Naive thymus-derived CD4-positive, alpha-beta T cell (primary cell): ENCODE results near the gene ELMO3. TPM values are rescaled to one million over a fixed set of nuclear protein-coding genes. Genes with fewer than 3 reads are reported as not detected.

Experiments used
- ATAC-seq: fragments of 150-1000 bp; cut with Tn5 transposase; 2 replicates; pipeline ENCODE4 v1.10.0; 2021; ENCODE audit warnings: mild to moderate bottlenecking, moderate library complexity
- CTCF ChIA-PET: fragments of 350-600 bp; sonication (Branson Sonifier 250); formaldehyde crosslinking; loops from one replicate; lab custom pipeline; 2021; ENCODE audit warnings: antibody characterized with exemption; lab: Charles Lee
- POLR2A ChIA-PET: fragments of 350-600 bp; sonication (Branson Sonifier 250); formaldehyde crosslinking; loops from one replicate; lab custom pipeline; 2021; ENCODE audit warnings: antibody characterized with exemption, inconsistent platforms; lab: Charles Lee
- DNase-seq, 9 donors: peaks; one replicate each; pipeline versions ENCODE4 v3.0.0 to v3.0.0-alpha.2; 2020 to 2022; ENCODE audit warnings: mixed read lengths in 1 of 9
- H3K27ac ChIP-seq: one replicate; pipeline ENCODE4 v1.7.0; 2013; ENCODE audit warnings: mild to moderate bottlenecking, low read depth, low read length, moderate library complexity
- H3K27me3 ChIP-seq, 2 donors: one replicate each; pipeline ENCODE4 v1.7.0; 2013; ENCODE audit warnings: low read length in 2 of 2, mild to moderate bottlenecking in 2 of 2, moderate library complexity in 2 of 2; ENCODE audit not compliant: control insufficient read depth in 2 of 2, insufficient read depth in 2 of 2
- H3K36me3 ChIP-seq, 3 experiments: 1 replicate in 2 of 3; 2 replicates in 1 of 3; pipeline ENCODE4 v1.7.0; 2013; ENCODE audit warnings: low read length in 3 of 3, mild to moderate bottlenecking in 3 of 3, moderate library complexity in 1 of 3; ENCODE audit not compliant: insufficient read depth in 3 of 3, control insufficient read depth in 2 of 3
- H3K4me1 ChIP-seq, 2 donors: one replicate each; pipeline ENCODE4 v1.7.0; 2013; ENCODE audit warnings: low read length in 2 of 2, mild to moderate bottlenecking in 2 of 2, moderate library complexity in 1 of 2; ENCODE audit not compliant: control insufficient read depth in 2 of 2, insufficient read depth in 2 of 2
- H3K4me3 ChIP-seq: 2 replicates; pipeline ENCODE4 v1.7.0; 2013; ENCODE audit warnings: mild to moderate bottlenecking, low read length
- H3K9me3 ChIP-seq, 3 experiments: 1 replicate in 2 of 3; 2 replicates in 1 of 3; pipeline ENCODE4 v1.7.0; 2013; ENCODE audit warnings: low read length in 3 of 3; ENCODE audit not compliant: control insufficient read depth in 2 of 3
- H3K27ac Mint-ChIP-seq, 9 donors: one replicate each; pipeline ENCODE4 v1.8.0; 2020 to 2022; ENCODE audit warnings: mixed read lengths in 9 of 9, mild to moderate bottlenecking in 8 of 9, moderate library complexity in 5 of 9, inconsistent platforms in 2 of 9
- H3K27me3 Mint-ChIP-seq, 5 donors: one replicate each; pipeline ENCODE4 v1.8.0; 2021 to 2022; ENCODE audit warnings: mixed read lengths in 5 of 5, mild to moderate bottlenecking in 1 of 5
- H3K36me3 Mint-ChIP-seq, 5 donors: one replicate each; pipeline ENCODE4 v1.8.0; 2020 to 2022; ENCODE audit warnings: mixed read lengths in 5 of 5, mild to moderate bottlenecking in 3 of 5, inconsistent platforms in 1 of 5
- H3K4me1 Mint-ChIP-seq, 7 donors: one replicate each; pipeline ENCODE4 v1.8.0; 2020 to 2022; ENCODE audit warnings: mixed read lengths in 7 of 7, mild to moderate bottlenecking in 3 of 7, inconsistent platforms in 1 of 7
- H3K4me3 Mint-ChIP-seq, 10 donors: one replicate each; pipeline ENCODE4 v1.8.0; 2020 to 2022; ENCODE audit warnings: mild to moderate bottlenecking in 10 of 10, mixed read lengths in 10 of 10, moderate library complexity in 6 of 10, inconsistent platforms in 2 of 10
- H3K9me3 Mint-ChIP-seq, 11 donors: one replicate each; pipeline ENCODE4 v1.8.0; 2020 to 2022; ENCODE audit warnings: mixed read lengths in 11 of 11, mild to moderate bottlenecking in 4 of 11, inconsistent platforms in 1 of 11, moderate library complexity in 1 of 11
- intact Hi-C, 2 donors: fragments of 100-400 bp; cut with micrococcal nuclease; formaldehyde crosslinking; loops; one replicate each; pipeline ENCODE4 v1.15.1; 2023
- polyA plus RNA-seq, 2 donors: library from polyadenylated mRNA; unstranded; fragments of 300-500 nt; fragmentation: Illumina TruSeq; gene quantifications; one replicate each; pipeline ENCODE4 v1.2.3, GENCODE V29; 2021
- total RNA-seq, 6 experiments: library from RNA in 5 of 6; stranded (reverse) in 5 of 6; gene quantifications; 1 replicate in 5 of 6; 2 replicates in 1 of 6; pipeline ENCODE4 v1.2.3 and lab custom pipeline; 2021 to 2026

Gene ELMO3
- total and polyA plus RNA-seq, 7 experiments from 2014 or later: 0.07 to 9.1 (median 5.6) TPM; not detected in 1

DNA sequence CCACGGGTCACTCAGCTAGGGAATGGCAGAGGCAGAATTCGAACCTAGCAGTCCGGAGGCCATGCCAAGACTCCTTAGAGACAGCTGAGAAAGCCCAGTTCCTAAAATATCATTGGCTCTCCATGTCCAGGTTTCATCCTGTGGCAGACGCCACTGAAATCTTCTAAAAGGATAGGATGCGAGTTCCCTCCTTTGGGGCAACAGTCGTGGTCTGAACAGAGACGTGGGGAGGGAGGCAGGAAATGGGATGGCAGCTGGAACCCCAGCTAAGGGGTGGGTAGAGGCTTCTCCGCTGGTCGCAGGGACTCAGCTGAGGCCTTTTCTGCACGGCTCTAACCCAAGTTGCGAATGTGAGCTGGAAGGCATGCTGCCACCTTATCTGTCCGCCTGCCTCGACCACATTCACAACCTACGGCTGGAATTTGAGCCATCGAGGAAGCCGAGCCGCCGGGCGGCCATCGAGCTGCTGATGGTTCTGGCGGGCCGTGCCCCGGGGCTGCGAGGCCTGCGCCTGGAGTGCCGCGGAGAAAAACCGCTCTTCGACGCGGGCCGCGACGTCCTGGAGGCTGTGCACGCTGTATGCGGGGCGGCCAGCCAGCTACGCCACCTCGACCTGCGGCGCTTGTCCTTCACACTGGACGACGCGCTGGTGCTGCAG, 36.3 kb upstream of the ELMO3 start:
- Histone ChIP-seq H3K27ac (no peak overlapping the region), H3K27me3 (peaks cover 9 to 30% of the 10 kb centered on the region in 2 donors), H3K4me1 (peaks cover 29 to 59% of the 10 kb centered on the region in 2 donors), H3K36me3 (peaks cover 0 to 3% (median 0%) of the 10 kb centered on the region in 3 experiments), H3K9me3 (no peaks in the 10 kb centered on the region), H3K4me3 (peak overlapping the region; percentile 51)
- Mint-ChIP-seq H3K4me1 (peaks cover 18 to 51% (median 34%) of the 10 kb centered on the region in 7 donors), H3K27me3 (peaks cover 23 to 30% (median 27%) of the 10 kb centered on the region in 5 donors), H3K4me3 (peak overlapping the region in 9 of 10 donors; percentile 11 to 78 (median 69)), H3K9me3 (no peaks in the 10 kb centered on the region), H3K27ac (peak overlapping the region in 1 of 9 donors; percentile 82), H3K36me3 (peaks cover 0 to 43% (median 0%) of the 10 kb centered on the region in 5 donors)
- ChIA-PET CTCF (interaction anchor here (1.0 to 1.8 kb wide), 3 partner anchors 8 to 23 kb away, joined by 5 to 7 read pairs (median 7); no protein-coding TSS in a partner anchor), POLR2A (interaction anchor here (0.9 to 4.6 kb wide), 8 partner anchors 9 to 158 kb away, joined by 3 to 31 read pairs (median 6); partner anchors contain the start of genes B3GNT9, E2F4, MATCAP1 and NOL3)
- intact Hi-C loops: no loop called here
- ATAC-seq (no peak), DNase-seq (no peak)

DNA sequence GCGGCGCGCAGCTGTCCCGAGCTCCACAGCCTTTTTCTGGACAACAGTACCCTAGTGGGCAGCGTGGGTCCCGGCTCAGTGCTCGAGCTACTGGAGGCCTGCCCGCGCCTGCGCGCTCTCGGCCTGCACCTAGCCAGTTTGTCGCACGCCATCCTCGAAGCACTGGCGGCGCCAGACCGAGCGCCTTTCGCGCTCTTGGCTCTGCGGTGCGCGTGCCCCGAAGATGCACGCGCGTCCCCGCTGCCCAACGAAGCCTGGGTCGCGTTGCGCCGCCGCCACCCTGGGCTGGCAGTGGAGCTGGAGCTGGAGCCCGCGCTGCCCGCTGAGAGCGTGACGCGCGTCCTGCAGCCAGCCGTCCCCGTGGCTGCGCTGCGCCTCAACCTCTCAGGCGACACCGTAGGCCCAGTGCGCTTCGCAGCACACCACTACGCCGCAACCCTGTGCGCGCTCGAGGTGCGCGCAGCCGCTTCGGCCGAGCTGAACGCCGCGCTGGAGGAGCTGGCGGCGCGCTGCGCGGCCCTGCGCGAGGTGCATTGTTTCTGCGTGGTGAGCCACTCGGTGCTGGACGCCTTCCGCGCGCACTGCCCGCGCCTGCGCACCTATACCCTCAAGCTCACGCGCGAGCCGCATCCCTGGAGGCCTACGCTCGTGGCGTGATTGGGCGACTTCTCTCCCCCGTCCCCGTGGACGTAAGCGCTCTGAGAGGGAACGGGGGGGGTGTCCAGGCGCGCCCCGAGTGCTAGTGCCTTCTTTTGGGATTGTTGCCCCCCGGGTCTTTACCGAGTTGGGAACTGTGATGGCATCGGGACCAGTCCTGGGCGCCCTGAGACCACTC, 35.5 kb upstream of the ELMO3 start:
- H3K4me3 Mint-ChIP-seq: peak overlapping the region in 9 of 10 donors; percentile 27 to 82 (median 70)
- peaks cover 0 to 38% (median 0%) of the 10 kb centered on the region in 5 donors for H3K36me3 Mint-ChIP-seq
- peaks cover 0 to 3% (median 0%) of the 10 kb centered on the region in 3 experiments for H3K36me3 ChIP-seq
- H3K4me3 ChIP-seq: peak overlapping the region; percentile 51
- H3K9me3 ChIP-seq: no peaks in the 10 kb centered on the region
- peaks cover 11 to 49% (median 26%) of the 10 kb centered on the region in 7 donors for H3K4me1 Mint-ChIP-seq
- no peak overlapping the region for H3K27ac ChIP-seq
- H3K9me3 Mint-ChIP-seq: no peaks in the 10 kb centered on the region
- H3K27me3 ChIP-seq: peaks cover 9 to 30% of the 10 kb centered on the region in 2 donors
- peak; percentile 1 for ATAC-seq
- peak overlapping the region in 1 of 9 donors; percentile 63 for H3K27ac Mint-ChIP-seq
- ChIA-PET CTCF (interaction anchor here (1.0 to 1.7 kb wide), 2 partner anchors 9 to 22 kb away, joined by 7 read pairs; no protein-coding TSS in a partner anchor), POLR2A (interaction anchor here (1.3 to 4.6 kb wide), 8 partner anchors 8 to 158 kb away, joined by 3 to 31 read pairs (median 6); partner anchors contain the start of genes B3GNT9, E2F4, MATCAP1 and NOL3)
- DNase-seq: peak in 6 of 9 donors; percentile 30 to 67 (median 41)
- intact Hi-C loops: no loop called here
- peaks cover 23 to 52% of the 10 kb centered on the region in 2 donors for H3K4me1 ChIP-seq
- H3K27me3 Mint-ChIP-seq: peaks cover 23 to 35% (median 32%) of the 10 kb centered on the region in 5 donors

DNA sequence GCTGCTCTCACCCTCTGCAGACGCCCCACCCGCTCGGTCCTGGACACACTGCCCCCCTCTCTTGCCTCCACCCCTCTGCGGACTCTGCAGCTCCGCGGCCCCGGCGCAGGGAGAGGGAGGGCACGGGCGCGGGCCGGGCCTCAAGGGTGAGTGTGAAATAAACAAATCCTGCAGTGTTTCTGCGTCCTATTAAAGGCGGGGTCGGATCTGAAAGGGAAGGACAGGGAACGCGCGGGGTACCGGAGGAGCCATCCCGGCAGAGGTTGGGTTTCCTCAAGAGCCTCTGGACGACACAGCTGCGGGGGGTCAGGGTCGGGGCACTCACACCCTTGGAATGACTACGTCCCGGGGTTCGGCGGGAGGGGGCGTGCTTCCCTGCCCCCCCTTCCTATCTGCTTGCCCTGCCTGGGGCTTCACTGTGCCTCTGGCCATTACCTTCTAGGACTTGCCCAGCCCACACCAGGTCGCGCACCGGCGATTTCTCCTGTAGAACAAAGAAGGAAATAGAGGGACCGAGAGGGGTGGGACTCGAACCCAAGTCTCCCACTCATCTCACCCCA, 34.9 kb upstream of the ELMO3 start:
- Mint-ChIP-seq H3K9me3 (no peaks in the 10 kb centered on the region), H3K36me3 (peaks cover 0 to 33% (median 0%) of the 10 kb centered on the region in 5 donors), H3K27ac (peak overlapping the region in 1 of 9 donors; percentile 69), H3K4me3 (peak overlapping the region in 9 of 10 donors; percentile 19 to 82 (median 70)), H3K4me1 (peaks cover 7 to 50% (median 19%) of the 10 kb centered on the region in 7 donors), H3K27me3 (peaks cover 23 to 41% (median 35%) of the 10 kb centered on the region in 5 donors)
- H3K9me3 ChIP-seq: no peaks in the 10 kb centered on the region
- no peak for ATAC-seq
- DNase-seq: no peak
- peak overlapping the region; percentile 51 for H3K4me3 ChIP-seq
- H3K27ac ChIP-seq: no peak overlapping the region
- CTCF ChIA-PET: no interaction called here
- peaks cover 0 to 3% (median 0%) of the 10 kb centered on the region in 3 experiments for H3K36me3 ChIP-seq
- POLR2A ChIA-PET: interaction anchor here (0.9 to 2.2 kb wide), 3 partner anchors 11 to 54 kb away, joined by 3 to 11 read pairs (median 5); partner anchors contain the start of genes MATCAP1 and PHAF1
- peaks cover 18 to 45% of the 10 kb centered on the region in 2 donors for H3K4me1 ChIP-seq
- intact Hi-C loops: no loop called here
- H3K27me3 ChIP-seq: peaks cover 9 to 35% of the 10 kb centered on the region in 2 donors

DNA sequence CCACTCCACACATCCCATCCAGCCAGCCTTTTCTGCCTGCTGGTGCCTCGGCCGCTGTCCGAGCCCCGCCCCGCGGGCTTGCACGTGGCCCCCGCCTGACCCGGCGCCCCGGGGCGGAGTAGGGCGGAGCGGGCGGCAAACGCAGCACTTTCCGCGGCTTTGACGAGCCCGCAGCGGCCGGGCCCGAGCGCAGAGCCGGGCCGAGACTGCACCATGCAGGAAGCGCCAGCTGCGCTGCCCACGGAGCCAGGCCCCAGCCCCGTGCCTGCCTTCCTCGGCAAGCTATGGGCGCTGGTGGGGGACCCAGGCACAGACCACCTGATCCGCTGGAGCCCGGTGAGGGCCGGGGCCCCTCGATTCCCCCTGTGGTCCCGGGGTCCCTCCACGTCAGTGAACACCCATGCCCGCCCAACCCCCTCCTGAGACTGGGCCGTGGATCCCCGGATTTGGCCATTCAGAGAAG, 34.3 kb upstream of the ELMO3 start, which contains the start of gene HSF4:
Gene HSF4, plus strand, starts transcription at position 147 of the 463 bp plus-strand sequence. Its CDS starts 67 bp downstream, at position 214.
- Histone ChIP-seq H3K9me3 (no peaks in the 10 kb centered on the region), H3K27me3 (peaks cover 12 to 41% of the 10 kb centered on the region in 2 donors), H3K36me3 (no peaks in the 10 kb centered on the region), H3K27ac (no peak within 1 kb of the TSS), H3K4me3 (peak within 1 kb of the TSS; percentile 51), H3K4me1 (peaks cover 19 to 49% of the 10 kb centered on the region in 2 donors)
- ATAC-seq (no peak), DNase-seq (no peak)
- ChIA-PET CTCF (no interaction called here), POLR2A (interaction anchor here (0.9 to 1.8 kb wide), 2 partner anchors 11 to 55 kb away, joined by 3 to 5 read pairs; partner anchors contain the start of gene PHAF1)
- intact Hi-C loops: no loop called here
- Mint-ChIP-seq H3K27me3 (peaks cover 23 to 45% (median 40%) of the 10 kb centered on the region in 5 donors), H3K4me1 (peaks cover 7 to 54% (median 20%) of the 10 kb centered on the region in 7 donors), H3K36me3 (peaks cover 0 to 33% (median 0%) of the 10 kb centered on the region in 5 donors), H3K4me3 (peak within 1 kb of the TSS; percentile 27 to 82 (median 66)), H3K27ac (peak within 1 kb of the TSS in 1 of 9 donors; percentile 69), H3K9me3 (no peaks in the 10 kb centered on the region)

DNA sequence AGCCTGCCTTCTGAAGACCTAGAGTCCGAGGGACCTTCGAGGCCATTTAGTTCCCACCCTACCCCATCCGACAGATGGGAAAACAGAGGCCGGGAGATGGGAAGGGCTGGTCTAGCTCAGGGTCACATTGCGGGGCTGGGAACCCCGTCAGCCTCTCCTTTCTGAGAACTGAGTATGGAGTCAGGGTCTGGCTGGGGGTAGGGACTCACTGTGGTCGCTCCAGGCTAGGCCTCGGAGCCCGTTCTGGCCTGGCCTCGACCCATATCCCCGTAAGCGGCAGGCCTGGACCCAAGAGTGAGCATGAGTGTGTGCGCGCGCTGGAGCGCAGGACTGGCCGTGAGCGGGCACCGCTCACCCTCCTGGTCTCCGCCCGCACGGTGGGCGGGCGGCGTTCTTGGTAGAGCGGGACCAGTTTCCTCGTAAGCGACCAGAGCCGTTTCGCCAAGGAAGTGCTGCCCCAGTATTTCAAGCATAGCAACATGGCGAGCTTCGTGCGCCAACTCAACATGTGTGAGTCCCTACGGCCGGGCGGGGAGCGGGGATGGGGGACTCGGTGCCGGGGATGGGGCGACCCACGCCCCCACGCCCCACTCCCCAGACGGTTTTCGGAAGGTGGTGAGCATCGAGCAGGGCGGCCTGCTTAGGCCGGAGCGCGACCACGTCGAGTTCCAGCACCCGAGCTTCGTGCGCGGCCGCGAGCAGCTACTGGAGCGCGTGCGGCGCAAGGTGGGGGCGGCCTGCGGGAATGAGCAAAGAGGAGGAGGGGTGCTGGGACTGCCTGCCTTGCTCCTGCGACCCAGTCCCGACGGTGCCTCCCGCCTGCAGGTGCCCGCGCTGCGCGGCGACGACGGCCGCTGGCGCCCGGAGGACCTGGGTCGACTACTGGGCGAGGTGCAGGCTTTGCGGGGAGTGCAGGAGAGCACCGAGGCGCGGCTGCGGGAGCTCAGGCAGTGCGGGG, 33.5 kb upstream of the ELMO3 start:
- ChIA-PET POLR2A (interaction anchor here (1.8 kb wide), 1 partner anchor 10 kb away, joined by 5 read pairs; no protein-coding TSS in a partner anchor), CTCF (interaction anchor here (1.2 kb wide), 1 partner anchor 10 kb away, joined by 3 read pairs; no protein-coding TSS in a partner anchor)
- no peaks in the 10 kb centered on the region for H3K9me3 Mint-ChIP-seq
- Histone ChIP-seq H3K27ac (no peak overlapping the region), H3K4me1 (peaks cover 24 to 55% of the 10 kb centered on the region in 2 donors), H3K4me3 (no peak overlapping the region), H3K36me3 (no peaks in the 10 kb centered on the region), H3K27me3 (peaks cover 15 to 42% of the 10 kb centered on the region in 2 donors), H3K9me3 (no peaks in the 10 kb centered on the region)
- H3K27ac Mint-ChIP-seq: peak overlapping the region in 1 of 9 donors; percentile 60
- ATAC-seq: no peak
- H3K27me3 Mint-ChIP-seq: peaks cover 23 to 51% (median 46%) of the 10 kb centered on the region in 5 donors
- intact Hi-C loops: no loop called here
- H3K36me3 Mint-ChIP-seq: peaks cover 0 to 31% (median 0%) of the 10 kb centered on the region in 5 donors
- peaks cover 7 to 60% (median 26%) of the 10 kb centered on the region in 7 donors for H3K4me1 Mint-ChIP-seq
- peak overlapping the region; percentile 2 to 63 (median 40) for H3K4me3 Mint-ChIP-seq
- DNase-seq: no peak
